DOHH2 (cell line): ENCODE results near the gene TMEM176A.

Experiments used
- H3F3A ChIP-seq: fragments of 200-600 bp; sonication (generic), shearing (Covaris generic); 2 replicates; pipeline ENCODE4 v1.6.0; 2016; ENCODE audit warnings: antibody characterized with exemption, mild to moderate bottlenecking; ENCODE audit not compliant: control insufficient read depth, insufficient read depth
- H3K27ac ChIP-seq: fragments of 200-600 bp; sonication (generic); 2 replicates; pipeline ENCODE4 v1.5.1; 2014; ENCODE audit warnings: low read depth, mild to moderate bottlenecking, low read length, moderate library complexity
- H3K27me3 ChIP-seq: fragments of 200-600 bp; sonication (generic); 2 replicates; pipeline ENCODE4 v1.6.1; 2014; ENCODE audit warnings: mild to moderate bottlenecking, low read length, mixed read lengths; ENCODE audit not compliant: control insufficient read depth
- H3K36me3 ChIP-seq: fragments of 200-600 bp; sonication (generic); 2 replicates; pipeline ENCODE4 v1.6.1; 2014; ENCODE audit warnings: mild to moderate bottlenecking, low read length, moderate library complexity, mixed read lengths; ENCODE audit not compliant: control insufficient read depth
- H3K4me1 ChIP-seq: fragments of 200-600 bp; sonication (generic); 2 replicates; pipeline ENCODE4 v1.6.1; 2014; ENCODE audit warnings: mild to moderate bottlenecking, low read length, mixed read lengths; ENCODE audit not compliant: control insufficient read depth
- H3K4me2 ChIP-seq: fragments of 200-600 bp; sonication (generic); 2 replicates; pipeline ENCODE4 v1.6.0; 2014; ENCODE audit warnings: mild to moderate bottlenecking, low read length, moderate library complexity
- H3K4me3 ChIP-seq: fragments of 200-600 bp; sonication (generic); 2 replicates; pipeline ENCODE4 v1.5.1; 2014; ENCODE audit warnings: mild to moderate bottlenecking, low read length, mixed read lengths
- H3K79me2 ChIP-seq: fragments of 200-600 bp; sonication (generic); 2 replicates; pipeline ENCODE4 v1.6.1; 2014; ENCODE audit warnings: mild to moderate bottlenecking, low read length, mixed read lengths; ENCODE audit not compliant: control insufficient read depth
- H3K9me2 ChIP-seq: fragments of 200-600 bp; sonication (generic); replicated peaks from 2 replicates; pipeline ENCODE4 v1.6.1; 2014; ENCODE audit warnings: mild to moderate bottlenecking, low read length, mixed read lengths; ENCODE audit not compliant: control insufficient read depth
- H3K9me3 ChIP-seq: fragments of 200-600 bp; sonication (generic); 2 replicates; pipeline ENCODE4 v1.6.1; 2014; ENCODE audit warnings: antibody characterized with exemption, low read length, mixed read lengths; ENCODE audit not compliant: control insufficient read depth, insufficient read depth
- H4K20me1 ChIP-seq: fragments of 200-600 bp; sonication (generic); 2 replicates; pipeline ENCODE4 v1.6.0; 2014; ENCODE audit warnings: low read depth, mild to moderate bottlenecking, antibody characterized with exemption, low read length, moderate library complexity; ENCODE audit not compliant: control insufficient read depth, insufficient read depth
- EZH2phosphoT487 ChIP-seq: fragments of 200-600 bp; sonication (generic); IDR thresholded peaks from 2 replicates; pipeline ENCODE4 v1.6.1; 2017; ENCODE audit warnings: borderline replicate concordance, mild to moderate bottlenecking, antibody characterized with exemption, low read length, moderate library complexity, mixed read lengths
- TF ChIP-seq, protein P1 (sequence below): fragments of 200-600 bp; sonication (generic); IDR thresholded peaks from one replicate; pipeline ENCODE4 v1.5.1; 2014; ENCODE audit warnings: antibody characterized with exemption, mild to moderate bottlenecking, low read depth, low read length; ENCODE audit not compliant: poor library complexity, severe bottlenecking

The TMEM176A gene

DNA sequence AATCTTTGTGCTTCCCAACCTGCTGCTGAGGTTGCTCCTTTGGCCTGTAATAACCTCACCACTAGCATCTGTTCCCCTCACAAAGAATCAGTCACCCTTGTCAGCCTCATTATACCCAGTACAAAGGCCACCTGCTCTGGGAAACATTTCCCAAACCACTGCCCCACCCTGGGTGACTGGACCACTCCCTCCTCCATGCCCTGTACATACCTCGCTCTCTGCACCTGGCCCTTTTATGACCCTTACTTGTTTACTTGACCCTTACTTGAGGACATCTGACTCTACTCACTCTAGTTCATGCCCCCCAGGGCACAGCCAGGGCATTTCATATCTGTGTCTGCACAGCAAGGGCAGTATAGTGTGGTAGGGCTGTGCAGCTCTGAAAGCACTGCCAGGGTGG is 30.4 kb downstream of the TMEM176A start:
- H3K4me3 ChIP-seq, result no peak overlapping the region
- H4K20me1 ChIP-seq, result no peaks in the 10 kb centered on the region
- H3K36me3 ChIP-seq, result no peaks in the 10 kb centered on the region
- no peaks in the 10 kb centered on the region for H3F3A ChIP-seq
- no peaks in the 10 kb centered on the region for H3K9me2 ChIP-seq
- H3K79me2 ChIP-seq, result no peaks in the 10 kb centered on the region
- no peaks in the 10 kb centered on the region for H3K4me1 ChIP-seq
- H3K4me2 ChIP-seq, result no peak overlapping the region
- no peak for TF ChIP-seq EZH2phosphoT487
- TF ChIP-seq, protein P1, sequence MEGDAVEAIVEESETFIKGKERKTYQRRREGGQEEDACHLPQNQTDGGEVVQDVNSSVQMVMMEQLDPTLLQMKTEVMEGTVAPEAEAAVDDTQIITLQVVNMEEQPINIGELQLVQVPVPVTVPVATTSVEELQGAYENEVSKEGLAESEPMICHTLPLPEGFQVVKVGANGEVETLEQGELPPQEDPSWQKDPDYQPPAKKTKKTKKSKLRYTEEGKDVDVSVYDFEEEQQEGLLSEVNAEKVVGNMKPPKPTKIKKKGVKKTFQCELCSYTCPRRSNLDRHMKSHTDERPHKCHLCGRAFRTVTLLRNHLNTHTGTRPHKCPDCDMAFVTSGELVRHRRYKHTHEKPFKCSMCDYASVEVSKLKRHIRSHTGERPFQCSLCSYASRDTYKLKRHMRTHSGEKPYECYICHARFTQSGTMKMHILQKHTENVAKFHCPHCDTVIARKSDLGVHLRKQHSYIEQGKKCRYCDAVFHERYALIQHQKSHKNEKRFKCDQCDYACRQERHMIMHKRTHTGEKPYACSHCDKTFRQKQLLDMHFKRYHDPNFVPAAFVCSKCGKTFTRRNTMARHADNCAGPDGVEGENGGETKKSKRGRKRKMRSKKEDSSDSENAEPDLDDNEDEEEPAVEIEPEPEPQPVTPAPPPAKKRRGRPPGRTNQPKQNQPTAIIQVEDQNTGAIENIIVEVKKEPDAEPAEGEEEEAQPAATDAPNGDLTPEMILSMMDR, result no peak
- H3K27ac ChIP-seq, result no peak overlapping the region
- H3K9me3 ChIP-seq, result no peaks in the 10 kb centered on the region
- peaks cover 17% of the 10 kb centered on the region for H3K27me3 ChIP-seq

DNA sequence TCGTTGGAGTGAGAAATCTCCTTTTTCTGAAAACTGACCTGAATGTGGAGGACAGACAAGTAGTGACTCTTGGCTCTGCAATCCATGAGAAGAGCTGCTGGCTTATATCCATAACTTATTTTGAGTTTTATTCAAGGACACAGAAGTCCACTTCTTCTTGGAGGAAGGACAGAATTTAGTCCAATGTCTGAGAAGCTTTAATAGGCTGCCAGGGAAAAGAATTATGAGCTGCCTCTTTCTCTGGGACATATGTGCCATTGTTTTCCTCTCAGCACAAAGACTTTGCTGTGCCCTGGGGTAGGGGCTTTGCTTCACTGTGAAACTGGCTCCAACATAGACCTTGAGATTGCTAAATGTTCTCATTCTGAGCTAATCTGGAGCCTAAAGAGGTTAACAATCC is 31.3 kb downstream of the TMEM176A start:
- H3K79me2 ChIP-seq, result no peaks in the 10 kb centered on the region

DNA sequence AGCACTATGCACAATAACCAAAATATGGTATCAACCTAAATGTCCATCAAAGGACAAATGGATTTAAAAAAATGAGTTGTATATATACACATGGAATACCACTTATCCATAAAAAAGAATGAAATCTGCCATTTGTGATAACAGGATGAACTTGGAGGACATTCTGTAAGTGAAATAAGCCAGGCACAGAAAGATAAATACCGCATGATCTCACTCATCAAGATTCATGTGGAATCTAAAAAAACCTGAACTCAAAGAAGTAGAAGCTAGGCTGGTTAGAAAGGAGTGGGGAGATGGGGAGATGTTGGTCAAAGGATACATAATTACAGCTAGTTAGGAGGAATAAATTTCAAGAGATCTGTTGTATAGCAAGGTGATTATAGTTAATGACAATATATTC is 34.5 kb downstream of the TMEM176A start:
- no peaks in the 10 kb centered on the region for H3K9me3 ChIP-seq
- no peaks in the 10 kb centered on the region for H3K79me2 ChIP-seq
- no peaks in the 10 kb centered on the region for H3K9me2 ChIP-seq
- no peak overlapping the region for H3K4me3 ChIP-seq
- H3K4me1 ChIP-seq, result no peaks in the 10 kb centered on the region
- no peaks in the 10 kb centered on the region for H3K36me3 ChIP-seq
- TF ChIP-seq, protein P1, result no peak
- TF ChIP-seq EZH2phosphoT487, result no peak
- peaks cover 2% of the 10 kb centered on the region; the same call in 1 of the 2 replicates for H3K27me3 ChIP-seq
- H3K4me2 ChIP-seq, result no peak overlapping the region
- no peaks in the 10 kb centered on the region for H4K20me1 ChIP-seq
- H3K27ac ChIP-seq, result no peak overlapping the region
- H3F3A ChIP-seq, result no peaks in the 10 kb centered on the region

More for the DNA sequence above, 31.3 kb downstream of the TMEM176A start:
- H3K4me2 ChIP-seq, result no peak overlapping the region
- no peaks in the 10 kb centered on the region for H3K4me1 ChIP-seq
- no peaks in the 10 kb centered on the region for H3K9me3 ChIP-seq
- no peaks in the 10 kb centered on the region for H4K20me1 ChIP-seq
- no peaks in the 10 kb centered on the region for H3K9me2 ChIP-seq
- no peak for TF ChIP-seq EZH2phosphoT487
- TF ChIP-seq, protein P1, result no peak
- H3K27me3 ChIP-seq, result peaks cover 14% of the 10 kb centered on the region
- H3K27ac ChIP-seq, result no peak overlapping the region
- no peaks in the 10 kb centered on the region for H3F3A ChIP-seq
- no peak overlapping the region for H3K4me3 ChIP-seq
- no peaks in the 10 kb centered on the region for H3K36me3 ChIP-seq
